IMR-90 (cell line): ENCODE measurements around the gene SELP. TPM values are rescaled to one million over a fixed set of nuclear protein-coding genes. Genes with fewer than 3 reads are reported as not detected.

Source experiments
- ATAC-seq: fragments of 200-7000 bp; cut with Tn5 transposase; 2 replicates; pipeline ENCODE4 v1.9.1; 2020; ENCODE audit warnings: low read depth, mild to moderate bottlenecking, moderate library complexity
- BruUV-seq: library from RNA; stranded (reverse); fragments of 400-500 nt; replicated peaks from 2 replicates; lab custom pipeline; 2021; lab: Mats Ljungman, UMichigan
- CTCF ChIA-PET: fragments of 300-600 bp; formaldehyde crosslinking; extraction: SDS; loops from one replicate; lab custom pipeline; 2021; ENCODE audit warnings: antibody characterized with exemption; lab: Yijun Ruan, JAX
- POLR2A ChIA-PET: fragments of 300-600 bp; sonication (Branson Sonifier 250); formaldehyde crosslinking; loops from one replicate; lab custom pipeline; 2022; ENCODE audit warnings: antibody characterized with exemption; ENCODE audit not compliant: unreplicated experiment; lab: Charles Lee
- DNase-seq: peaks from one replicate; pipeline ENCODE4 v3.0.0; 2013
- H2AFZ ChIP-seq: replicated peaks from 2 replicates; pipeline ENCODE3; 2013; ENCODE audit warnings: low read length, mild to moderate bottlenecking; ENCODE audit not compliant: poor library complexity
- H2AK5ac ChIP-seq: 2 replicates; pipeline ENCODE4 v1.6.1; 2013; ENCODE audit warnings: low read depth, low read length, inconsistent platforms
- H2AK9ac ChIP-seq: replicated peaks from 2 replicates; pipeline ENCODE3; 2013; ENCODE audit warnings: mild to moderate bottlenecking, low read depth, low read length, moderate library complexity; ENCODE audit not compliant: poor library complexity
- H2BK120ac ChIP-seq: 2 replicates; pipeline ENCODE4 v1.6.1; 2013; ENCODE audit warnings: low read depth, low read length, inconsistent platforms
- H2BK15ac ChIP-seq: 3 replicates; pipeline ENCODE4 v1.6.1; 2013; ENCODE audit warnings: low read depth, low read length, inconsistent platforms
- H2BK20ac ChIP-seq: 2 replicates; pipeline ENCODE4 v1.6.1; 2013; ENCODE audit warnings: low read depth, mild to moderate bottlenecking, inconsistent platforms, low read length, moderate library complexity
- H2BK5ac ChIP-seq: 2 replicates; pipeline ENCODE4 v1.6.1; 2013; ENCODE audit warnings: mild to moderate bottlenecking, low read depth, low read length, inconsistent platforms; ENCODE audit not compliant: poor library complexity, severe bottlenecking
- H3K14ac ChIP-seq: replicated peaks from 2 replicates; pipeline ENCODE4 v1.6.1; 2013; ENCODE audit warnings: low read depth, low read length, inconsistent platforms
- H3K18ac ChIP-seq: 2 replicates; pipeline ENCODE4 v1.6.1; 2013; ENCODE audit warnings: low read depth, low read length, control low read depth
- H3K23ac ChIP-seq: 2 replicates; pipeline ENCODE4 v1.6.1; 2013; ENCODE audit warnings: low read depth, low read length, inconsistent platforms
- H3K27ac ChIP-seq: 2 replicates; pipeline ENCODE4 v1.5.1; 2013; ENCODE audit warnings: mild to moderate bottlenecking, control low read depth, low read length; ENCODE audit not compliant: insufficient read depth
- H3K27me3 ChIP-seq: 2 replicates; pipeline ENCODE4 v1.6.1; 2013; ENCODE audit warnings: low read length; ENCODE audit not compliant: control insufficient read depth, insufficient read depth
- H3K36me3 ChIP-seq: 2 replicates; pipeline ENCODE4 v1.6.1; 2013; ENCODE audit warnings: low read length, mixed read lengths; ENCODE audit not compliant: control insufficient read depth, insufficient read depth
- H3K4ac ChIP-seq: 2 replicates; pipeline ENCODE4 v1.6.1; 2013; ENCODE audit warnings: low read depth, low read length, inconsistent platforms
- H3K4me1 ChIP-seq: 2 replicates; pipeline ENCODE4 v1.6.1; 2013; ENCODE audit warnings: low read length, mixed read lengths; ENCODE audit not compliant: control insufficient read depth, insufficient read depth
- H3K4me2 ChIP-seq: 2 replicates; pipeline ENCODE4 v1.6.1; 2013; ENCODE audit warnings: low read depth, mild to moderate bottlenecking, control low read depth, low read length, moderate library complexity
- H3K4me3 ChIP-seq: 2 replicates; pipeline ENCODE4 v1.5.1; 2013; ENCODE audit warnings: low read depth, mild to moderate bottlenecking, control low read depth, low read length, moderate library complexity; ENCODE audit not compliant: insufficient read depth
- H3K56ac ChIP-seq: 2 replicates; pipeline ENCODE4 v1.6.1; 2013; ENCODE audit warnings: low read length, inconsistent platforms; ENCODE audit not compliant: insufficient read depth; ENCODE audit errors: extremely low read depth
- H3K79me1 ChIP-seq, 2 experiments: 2 replicates each; pipeline ENCODE4 v1.6.1; 2013; ENCODE audit warnings: low read length in 2 of 2, inconsistent platforms in 1 of 2, low read depth in 1 of 2
- H3K9ac ChIP-seq: 2 replicates; pipeline ENCODE4 v1.6.1; 2013; ENCODE audit warnings: low read depth, low read length, control low read depth
- H3K9me1 ChIP-seq: 2 replicates; pipeline ENCODE4 v1.6.1; 2013; ENCODE audit warnings: low read length, inconsistent platforms; ENCODE audit not compliant: insufficient read depth
- H3K9me3 ChIP-seq: 2 replicates; pipeline ENCODE4 v1.6.1; 2013; ENCODE audit warnings: low read length; ENCODE audit not compliant: control insufficient read depth, insufficient read depth
- H4K20me1 ChIP-seq: 2 replicates; pipeline ENCODE4 v1.6.1; 2013; ENCODE audit warnings: low read length, inconsistent platforms; ENCODE audit not compliant: insufficient read depth
- H4K5ac ChIP-seq: 2 replicates; pipeline ENCODE4 v1.6.1; 2013; ENCODE audit warnings: mild to moderate bottlenecking, low read depth, low read length, control low read depth
- H4K8ac ChIP-seq, 2 experiments: 2 replicates each; pipeline ENCODE4 v1.6.1; 2013; ENCODE audit warnings: low read depth in 2 of 2, low read length in 2 of 2, control low read depth in 1 of 2, inconsistent platforms in 1 of 2
- H4K91ac ChIP-seq: 2 replicates; pipeline ENCODE4 v1.6.1; 2013; ENCODE audit warnings: low read depth, low read length, inconsistent platforms; ENCODE audit not compliant: insufficient read depth
- MAFK ChIP-seq: IDR thresholded peaks from 2 replicates; pipeline ENCODE4 v1.6.1; 2012; ENCODE audit warnings: low read depth, low read length, improper control_type of control experiment
- RFX5 ChIP-seq: IDR thresholded peaks from 2 replicates; pipeline ENCODE4 v1.8.0; 2012; ENCODE audit warnings: low read depth, mild to moderate bottlenecking, low read length, moderate library complexity
- WGBS, 2 experiments: methylation state at CpG; one replicate each; pipeline versions ENCODE4 v1.1.5 to v1.1.7; 2013; ENCODE audit warnings: missing lambda C conversion rate in 2 of 2; ENCODE audit not compliant: insufficient read length in 1 of 2; ENCODE audit errors: extremely low coverage in 2 of 2; 5-methylcytosine and 5-hydroxymethylcytosine counted together
- dilution Hi-C: fragments of 300-500 bp; cut with HindIII; formaldehyde crosslinking; loops from one replicate; pipeline ENCODE4 v1.14.3; 2018; ENCODE audit warnings: low sequenced_read_pairs; ENCODE audit not compliant: unreplicated experiment
- in situ Hi-C: fragments of 300-500 bp; cut with MboI; formaldehyde crosslinking; loops from 3 replicates; pipeline ENCODE4 v1.14.3; 2019; ENCODE audit warnings: low sequenced_read_pairs, inconsistent platforms, mixed read lengths
- intact Hi-C: fragments of 100-400 bp; cut with micrococcal nuclease; formaldehyde crosslinking; loops from 2 replicates; pipeline ENCODE4 v1.10.0; 2022
- polyA plus RNA-seq, 3 experiments: library from polyadenylated mRNA; depleted of rRNA; stranded (reverse); fragments of >200 nt; gene quantifications; 2 replicates each; pipeline ENCODE4 v1.2.3, GENCODE V29; 2012; ENCODE audit warnings: low replicate concordance in 1 of 3
- total RNA-seq: library from RNA; depleted of rRNA; stranded (reverse); fragments of >200 nt; gene quantifications from 2 replicates; pipeline ENCODE4 v1.2.3, GENCODE V29; 2012

Gene SELP
- total and polyA plus RNA-seq, 2 of the 4 experiments (the other 2 are of a cell fraction), result not detected

DNA sequence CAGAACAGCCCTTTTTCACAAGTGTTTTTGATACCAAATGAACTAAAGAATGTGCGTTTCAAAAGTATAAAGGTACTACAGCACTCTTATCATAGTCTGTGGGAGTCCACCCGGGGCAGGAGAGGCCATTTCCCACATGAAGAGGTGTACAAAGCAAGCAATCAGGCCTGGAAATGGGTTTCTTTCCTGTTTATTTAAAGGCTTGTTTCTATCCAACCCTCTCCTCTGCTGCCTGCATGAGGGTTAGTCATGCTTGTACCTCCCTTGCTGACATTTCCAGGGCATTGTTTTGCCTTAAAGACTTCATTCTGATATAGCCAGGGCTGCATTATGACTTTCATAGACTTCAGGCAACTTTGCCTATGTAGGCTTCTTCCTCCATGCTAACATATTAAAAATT, 11.6 kb downstream of the SELP start:
- POLR2A ChIA-PET, result no interaction called here
- Histone ChIP-seq H4K20me1 (no peaks in the 10 kb centered on the region), H3K4me1 (no peaks in the 10 kb centered on the region), H3K36me3 (no peaks in the 10 kb centered on the region), H3K18ac (no peak overlapping the region), H3K9me3 (no peaks in the 10 kb centered on the region), H2AK9ac (no peak overlapping the region), H4K8ac (no peak overlapping the region), H3K9me1 (no peaks in the 10 kb centered on the region), H2AFZ (no peak overlapping the region), H3K27ac (no peak overlapping the region), H2AK5ac (no peak overlapping the region), H3K4ac (no peak overlapping the region), H3K56ac (no peak overlapping the region), H3K23ac (no peak overlapping the region), H4K91ac (no peak overlapping the region), H3K4me3 (no peak overlapping the region), H2BK5ac (no peak overlapping the region), H3K79me1 (no peaks in the 10 kb centered on the region), H3K4me2 (no peak overlapping the region), H3K27me3 (no peaks in the 10 kb centered on the region), H3K9ac (no peak overlapping the region), H2BK15ac (no peak overlapping the region), H2BK120ac (no peak overlapping the region), H3K14ac (no peak overlapping the region), H2BK20ac (no peak overlapping the region), H4K5ac (no peak overlapping the region)
- CTCF ChIA-PET, result no interaction called here
- dilution Hi-C loops (no loop called here), intact Hi-C loops (no loop called here), in situ Hi-C loops (no loop called here)
- ATAC-seq (no peak), DNase-seq (no peak)
- WGBS, 2 experiments, result no CpG with 5 or more reads among the region's 2 CpGs
- TF ChIP-seq RFX5 (no peak), MAFK (no peak)
- no TSS peak for BruUV-seq
